Type B pancreatic cell (in vitro differentiated cells): Measurements from ENCODE around the gene WDR48. TPM values are rescaled to one million over a fixed set of nuclear protein-coding genes. Genes with fewer than 3 reads are reported as not detected.

ENCODE experiments used
- DNase-seq: peaks from one replicate; pipeline ENCODE4 v3.0.0; 2021; ENCODE audit warnings: mixed read lengths; ENCODE audit not compliant: unreplicated experiment; ENCODE audit errors: extremely low spot score
- H3K27ac Mint-ChIP-seq: 2 replicates; pipeline ENCODE4 v1.8.0; 2021; ENCODE audit warnings: mild to moderate bottlenecking, mixed read lengths
- H3K27me3 Mint-ChIP-seq: 2 replicates; pipeline ENCODE4 v1.8.0; 2021; ENCODE audit warnings: mixed read lengths
- H3K36me3 Mint-ChIP-seq: 2 replicates; pipeline ENCODE4 v1.8.0; 2021; ENCODE audit warnings: mixed read lengths
- H3K4me1 Mint-ChIP-seq: one replicate; pipeline ENCODE4 v1.8.0; 2021; ENCODE audit warnings: mixed read lengths; ENCODE audit not compliant: unreplicated experiment
- H3K4me3 Mint-ChIP-seq: 2 replicates; pipeline ENCODE4 v1.8.0; 2021; ENCODE audit warnings: mild to moderate bottlenecking, mixed read lengths
- H3K9me3 Mint-ChIP-seq: 2 replicates; pipeline ENCODE4 v1.8.0; 2021; ENCODE audit warnings: mixed read lengths
- CTCF ChIP-seq: fragments of 200-600 bp; sonication (generic); conservative IDR thresholded peaks from 2 replicates; pipeline ENCODE4 v1.5.0; 2021; ENCODE audit warnings: antibody characterized with exemption, mild to moderate bottlenecking
- total RNA-seq: library from RNA; stranded (reverse); gene quantifications from 2 replicates; pipeline ENCODE4 v1.2.1, GENCODE V29; 2021; ENCODE audit warnings: low replicate concordance

The WDR48 gene
- total RNA-seq, 1 donor from 2014 or later, result 61.4 TPM

- Mint-ChIP-seq H3K27me3 (no peaks in the 10 kb centered on the region), H3K4me1 (peaks cover 34% of the 10 kb centered on the region), H3K9me3 (no peaks in the 10 kb centered on the region), H3K4me3 (no peak overlapping the region), H3K36me3 (no peaks in the 10 kb centered on the region), H3K27ac (peak overlapping the region; percentile 45)
- DNase-seq, result no peak
- no peak for TF ChIP-seq CTCF
These were observed 75.6 kb downstream of the WDR48 start for GRCh38 chr3:39127269-39127907.

- DNase-seq, result no peak
- no peak for TF ChIP-seq CTCF
- Mint-ChIP-seq H3K27me3 (no peaks in the 10 kb centered on the region), H3K9me3 (no peaks in the 10 kb centered on the region), H3K4me3 (no peak overlapping the region), H3K4me1 (peaks cover 36% of the 10 kb centered on the region), H3K27ac (peak overlapping the region; percentile 45), H3K36me3 (no peaks in the 10 kb centered on the region)
These were observed 76.1 kb downstream of the WDR48 start for GRCh38 chr3:39127908-39128304.

- Mint-ChIP-seq H3K9me3 (no peaks in the 10 kb centered on the region), H3K27ac (no peak overlapping the region), H3K36me3 (peaks cover 7% of the 10 kb centered on the region), H3K4me1 (peaks cover 36% of the 10 kb centered on the region), H3K27me3 (no peaks in the 10 kb centered on the region), H3K4me3 (no peak overlapping the region)
- no peak for TF ChIP-seq CTCF
- DNase-seq, result no peak
These were observed 77.1 kb downstream of the WDR48 start for GRCh38 chr3:39128951-39129350.

GRCh38 chr3:39130026-39130425 is 78.2 kb downstream of the WDR48 start:
- Mint-ChIP-seq H3K27me3 (no peaks in the 10 kb centered on the region), H3K36me3 (peaks cover 7% of the 10 kb centered on the region), H3K4me3 (no peak overlapping the region), H3K4me1 (peaks cover 36% of the 10 kb centered on the region), H3K9me3 (no peaks in the 10 kb centered on the region), H3K27ac (no peak overlapping the region)
- TF ChIP-seq CTCF, result no peak
- no peak for DNase-seq

- H3K4me1 Mint-ChIP-seq, result peaks cover 35% of the 10 kb centered on the region
- peak overlapping the region; percentile 26 for H3K4me3 Mint-ChIP-seq
- no peak for DNase-seq
- peak overlapping the region; percentile 46 for H3K27ac Mint-ChIP-seq
- peaks cover 7% of the 10 kb centered on the region for H3K36me3 Mint-ChIP-seq
- H3K9me3 Mint-ChIP-seq, result no peaks in the 10 kb centered on the region
- H3K27me3 Mint-ChIP-seq, result no peaks in the 10 kb centered on the region
- no peak for TF ChIP-seq CTCF
These were observed 79.0 kb downstream of the WDR48 start for GRCh38 chr3:39130693-39131265.
